ENCODE measurements around the gene CRYBG1.

Gene CRYBG1

GRCh38 chr6:106612671-106613416, 252.3 kb downstream of the CRYBG1 start:
- no peak for DNase-seq

DNA sequence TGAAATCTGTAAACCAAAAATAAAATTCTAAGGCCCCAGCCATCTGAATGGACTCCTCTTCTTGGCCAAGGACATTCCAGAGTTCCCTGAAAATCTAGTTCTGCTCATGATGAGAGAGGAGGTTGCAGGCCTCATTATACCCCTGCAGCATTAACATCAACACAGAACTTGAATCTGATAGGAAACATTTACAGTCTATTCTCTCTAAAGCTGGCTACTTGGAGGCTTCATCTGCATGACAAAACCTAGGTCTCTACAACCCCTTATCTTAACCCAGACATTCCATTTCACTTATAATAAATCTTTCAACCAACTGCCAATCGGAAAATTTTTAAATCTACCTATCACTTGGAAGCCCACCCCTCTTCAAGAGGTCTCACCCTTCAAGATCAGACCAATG, 253.1 kb downstream of the CRYBG1 start:
- no peak for DNase-seq

DNA sequence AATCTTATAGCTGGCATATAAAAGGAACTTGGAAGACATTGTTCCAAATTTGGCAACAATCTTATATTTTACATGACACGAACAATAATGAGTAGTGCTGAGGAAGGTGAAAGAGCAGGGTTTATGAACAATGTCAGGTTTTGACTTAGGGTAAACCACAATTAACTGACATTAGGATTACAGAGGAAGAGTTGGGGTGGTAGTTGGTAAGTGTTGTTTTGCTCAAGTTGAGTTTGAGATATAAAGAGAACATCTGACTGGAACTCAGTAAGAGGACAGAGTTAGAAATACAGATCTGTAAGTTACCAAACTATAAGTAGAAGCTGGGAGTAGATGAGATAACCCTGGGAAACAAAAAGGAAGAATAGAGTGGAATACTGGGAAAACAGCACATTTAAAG, 253.6 kb downstream of the CRYBG1 start:
- DNase-seq, result no peak

GRCh38 chr6:106614592-106615257, 254.2 kb downstream of the CRYBG1 start:
- no peak for DNase-seq

DNA sequence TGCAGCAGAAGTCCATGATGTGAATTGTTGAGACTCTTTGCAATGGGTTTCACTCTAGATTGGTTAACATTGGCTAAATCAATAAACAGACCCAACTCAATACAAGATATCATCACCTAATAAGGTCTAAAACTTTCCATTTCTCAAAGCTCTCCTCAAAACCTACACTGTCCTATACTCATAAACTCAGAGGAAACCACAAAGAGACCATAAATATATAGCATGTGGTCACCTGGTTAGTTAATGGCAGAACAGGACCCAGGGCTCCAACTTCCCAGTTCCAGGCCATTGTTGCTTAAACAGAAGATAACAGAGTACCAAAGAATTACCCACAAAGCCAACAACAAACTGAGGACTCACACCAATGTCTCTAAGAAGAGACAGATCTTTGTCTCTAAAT, 256.8 kb downstream of the CRYBG1 start:
- DNase-seq, result no peak

GRCh38 chr6:106617857-106618256, 257.3 kb downstream of the CRYBG1 start:
- DNase-seq, result no peak

DNA sequence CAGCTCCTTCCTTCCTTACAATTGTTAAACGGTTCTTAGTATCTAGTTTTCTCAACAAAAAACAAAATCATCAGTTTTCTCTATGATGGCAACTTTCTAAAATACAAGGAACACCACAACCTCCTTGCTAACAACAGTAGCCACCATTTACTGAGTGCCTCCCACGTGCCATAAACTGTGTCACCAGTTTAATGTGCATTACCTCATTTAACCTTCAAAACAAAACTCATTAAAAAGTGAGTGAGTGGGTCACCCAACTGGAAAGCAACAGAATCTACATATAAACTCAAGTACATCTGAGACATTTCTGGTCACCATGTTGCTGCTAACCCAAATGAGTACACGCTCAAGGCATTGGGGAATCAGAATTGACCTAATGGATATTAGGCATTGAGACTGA, 257.8 kb downstream of the CRYBG1 start:
- no peak for DNase-seq

- DNase-seq, result no peak
These were observed 258.7 kb downstream of the CRYBG1 start for GRCh38 chr6:106619223-106619622.

DNA sequence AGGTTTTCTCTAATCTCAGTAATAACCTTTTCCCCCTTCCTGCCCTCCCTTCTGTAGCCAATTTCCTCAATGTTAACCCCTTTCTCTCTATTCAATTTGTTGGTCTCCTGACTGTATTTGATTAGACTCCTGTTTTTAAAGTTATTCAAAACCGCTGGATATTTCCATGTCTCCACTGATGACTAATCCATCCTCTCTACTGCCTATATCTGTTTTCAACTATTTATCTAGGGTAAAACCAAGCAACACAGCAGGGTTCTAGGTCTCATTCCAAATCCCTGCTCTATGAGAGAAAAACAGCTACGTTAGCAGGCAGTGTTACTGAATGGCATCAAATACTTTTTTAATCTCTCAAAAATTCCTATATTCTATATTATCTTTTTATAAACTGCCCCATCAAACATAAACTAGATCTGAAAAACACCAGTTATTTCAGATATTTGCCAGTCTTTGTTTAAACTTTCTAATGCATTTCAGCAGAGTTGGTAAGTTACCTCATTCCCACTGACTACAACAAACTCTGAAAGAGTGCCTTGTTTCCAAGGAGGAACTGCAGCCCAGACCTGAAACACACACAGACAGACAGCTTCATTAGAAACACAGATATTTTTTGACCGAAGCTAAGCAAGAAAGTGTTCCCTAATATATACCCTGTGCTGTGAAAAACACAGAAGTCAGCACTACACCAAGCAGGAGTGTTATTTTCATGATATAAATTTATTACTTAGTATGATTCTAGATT, 260.6 kb downstream of the CRYBG1 start:
- DNase-seq, result no peak
